ENCODE measurements around the gene LRRC38.
"Not testable (repeated sequence)": the region's sequence is repeated elsewhere in the genome, so short reads cannot be mapped to it uniquely, and the experiment has no call there.

LRRC38 gene

GRCh38 chr1:13513895-13514546, at the start of gene LRRC38:
Gene LRRC38, minus strand, starts transcription at chr1:13514003. Its CDS starts 410 bp downstream, at chr1:13513593.
- no peak for DNase-seq

DNA sequence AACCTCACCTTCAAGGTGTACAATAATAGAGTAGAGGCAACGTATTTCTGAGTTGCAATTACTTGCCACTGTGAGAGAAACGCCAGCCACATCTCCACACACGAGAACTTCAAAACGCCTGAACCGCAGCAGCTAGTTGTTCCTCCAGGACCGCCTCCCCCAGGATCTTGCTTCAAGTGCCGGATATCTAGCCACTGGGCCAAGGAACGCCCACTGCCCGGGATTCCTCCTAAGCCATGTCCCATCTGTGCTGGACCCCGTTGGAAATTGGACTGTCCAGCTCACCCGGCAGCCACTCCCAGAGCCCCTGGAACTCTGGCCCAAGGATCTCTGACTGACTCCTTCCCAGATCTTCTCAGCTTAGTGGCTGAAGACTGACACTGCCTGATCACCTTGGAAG, 49.2 kb upstream of the LRRC38 start:
- not testable (repeated sequence) for DNase-seq

DNA sequence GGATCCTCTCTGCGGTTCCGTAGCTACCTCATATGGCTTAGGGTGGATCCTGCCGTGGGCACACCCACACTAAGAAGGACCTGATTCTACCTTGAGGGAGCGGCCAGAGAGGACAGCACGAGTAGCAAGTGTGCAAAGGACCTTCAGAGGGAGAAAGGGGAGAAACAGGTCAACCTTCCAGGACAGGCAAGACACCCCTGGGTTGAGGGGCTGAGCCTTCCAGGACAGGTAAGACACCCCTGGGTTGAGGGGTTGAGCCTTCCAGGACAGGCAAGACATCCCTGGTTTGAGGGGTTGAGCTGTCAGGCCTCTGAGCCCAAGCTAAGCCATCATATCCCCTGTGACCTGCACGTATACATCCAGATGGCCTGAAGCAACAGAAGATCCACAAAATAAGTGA, 46.7 kb upstream of the LRRC38 start:
- no peak for DNase-seq

DNA sequence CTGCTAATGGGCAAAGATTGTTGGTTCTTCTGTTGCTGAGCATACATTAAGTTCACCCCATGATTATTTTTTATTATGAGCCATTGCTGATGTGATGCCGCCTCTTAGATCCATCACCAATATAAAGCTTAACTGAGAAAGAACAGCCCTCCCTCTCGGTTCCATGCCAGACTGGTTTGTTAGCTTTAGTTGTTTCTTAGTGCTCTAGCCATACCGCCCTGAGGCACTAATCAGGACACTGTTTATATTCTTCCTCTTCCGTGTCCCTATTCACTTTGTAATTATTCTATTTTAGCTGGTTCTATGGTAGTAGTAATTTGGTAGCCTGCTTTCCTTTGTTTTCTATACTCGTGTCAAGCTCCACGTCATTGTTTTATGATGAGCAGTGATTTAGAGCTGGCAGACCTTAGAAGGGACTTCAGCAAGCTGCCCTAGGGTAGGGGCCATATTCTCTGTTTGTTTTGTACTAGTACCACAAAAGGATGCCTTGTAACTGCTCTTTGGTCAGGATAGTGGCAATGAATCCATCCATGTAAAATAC, 42.5 kb upstream of the LRRC38 start:
- DNase-seq: no peak

DNA sequence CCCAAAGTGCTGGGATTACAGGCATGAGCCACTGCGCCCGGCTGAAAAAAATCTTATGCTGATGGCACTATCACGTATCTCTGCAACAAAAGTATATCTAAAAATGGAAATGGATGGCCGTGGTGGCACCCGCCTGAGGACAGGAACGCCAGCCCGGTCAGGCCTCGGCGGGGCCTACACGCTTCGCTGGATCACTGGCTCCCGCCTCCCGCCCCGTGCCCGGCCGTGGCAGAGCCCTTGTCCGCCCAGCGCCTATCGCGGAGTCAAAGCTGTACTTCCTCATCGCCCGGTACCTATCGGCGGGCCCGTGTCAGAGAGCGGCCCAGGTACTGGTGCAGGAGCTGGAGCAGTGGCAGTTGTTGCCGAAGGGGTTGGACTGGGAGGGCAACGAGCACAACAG, 41.0 kb upstream of the LRRC38 start:
- no peak for DNase-seq

GRCh38 chr1:13550663-13551062, 36.9 kb upstream of the LRRC38 start:
- no peak for DNase-seq

GRCh38 chr1:13549521-13549920, 35.7 kb upstream of the LRRC38 start:
- no peak for DNase-seq

DNA sequence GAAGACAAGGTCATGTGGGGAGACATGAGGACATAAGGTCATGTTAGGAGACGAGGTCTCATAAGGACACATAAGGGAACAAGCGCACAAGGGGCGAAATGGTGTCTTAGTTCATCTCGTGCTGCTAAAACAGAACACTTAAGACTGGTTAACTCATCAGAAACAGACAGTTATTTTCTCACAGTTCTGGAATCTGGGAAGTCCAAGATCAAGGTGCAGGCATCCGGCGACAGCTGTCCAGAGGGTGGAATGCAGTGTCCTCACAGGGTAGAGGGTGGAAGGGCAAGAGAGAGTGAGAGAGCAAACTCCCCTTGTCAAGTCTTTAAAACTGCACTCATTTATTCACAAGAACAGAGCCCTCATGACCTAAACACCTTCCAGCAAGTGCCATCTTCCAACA, 35.2 kb upstream of the LRRC38 start:
- DNase-seq: no peak

- no peak for DNase-seq
Observed at GRCh38 chr1:13548281-13548680, 34.5 kb upstream of the LRRC38 start.

DNA sequence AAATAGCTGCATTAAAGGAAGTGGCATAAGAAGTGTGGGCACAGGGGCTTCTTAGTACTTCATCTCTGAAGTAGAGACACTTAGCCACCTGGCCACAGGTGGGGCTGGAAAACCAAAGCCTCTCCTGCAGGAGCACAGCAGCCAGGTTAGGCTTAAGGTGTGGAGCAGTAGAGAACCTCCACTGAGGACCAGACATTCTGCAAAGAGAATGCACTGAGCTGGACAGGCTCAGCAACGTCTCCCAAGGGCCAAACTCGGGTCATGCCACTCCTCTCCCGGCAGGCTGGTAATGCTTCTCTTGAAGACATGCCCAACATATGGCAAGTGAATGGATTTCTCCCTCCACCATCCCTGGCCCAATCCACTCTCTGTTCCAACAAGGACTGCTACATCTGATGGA, 33.0 kb upstream of the LRRC38 start:
- DNase-seq: no peak

DNA sequence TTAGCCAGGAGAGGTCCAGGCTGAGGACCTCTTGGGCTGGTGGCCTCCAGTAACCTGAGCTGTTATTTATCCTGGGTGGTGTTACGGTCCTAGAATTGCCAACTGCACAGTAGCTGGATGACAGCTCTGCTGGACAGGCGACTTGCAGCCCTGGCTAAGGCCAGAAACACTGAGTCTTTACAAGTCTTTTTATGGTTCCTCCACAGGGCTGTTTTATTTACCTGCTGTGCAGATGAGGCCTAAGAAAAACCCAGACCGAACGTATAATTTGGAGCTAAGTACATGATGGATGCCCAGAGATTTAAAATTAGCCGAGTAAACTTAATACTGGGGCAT, 30.4 kb upstream of the LRRC38 start:
- DNase-seq: no peak

DNA sequence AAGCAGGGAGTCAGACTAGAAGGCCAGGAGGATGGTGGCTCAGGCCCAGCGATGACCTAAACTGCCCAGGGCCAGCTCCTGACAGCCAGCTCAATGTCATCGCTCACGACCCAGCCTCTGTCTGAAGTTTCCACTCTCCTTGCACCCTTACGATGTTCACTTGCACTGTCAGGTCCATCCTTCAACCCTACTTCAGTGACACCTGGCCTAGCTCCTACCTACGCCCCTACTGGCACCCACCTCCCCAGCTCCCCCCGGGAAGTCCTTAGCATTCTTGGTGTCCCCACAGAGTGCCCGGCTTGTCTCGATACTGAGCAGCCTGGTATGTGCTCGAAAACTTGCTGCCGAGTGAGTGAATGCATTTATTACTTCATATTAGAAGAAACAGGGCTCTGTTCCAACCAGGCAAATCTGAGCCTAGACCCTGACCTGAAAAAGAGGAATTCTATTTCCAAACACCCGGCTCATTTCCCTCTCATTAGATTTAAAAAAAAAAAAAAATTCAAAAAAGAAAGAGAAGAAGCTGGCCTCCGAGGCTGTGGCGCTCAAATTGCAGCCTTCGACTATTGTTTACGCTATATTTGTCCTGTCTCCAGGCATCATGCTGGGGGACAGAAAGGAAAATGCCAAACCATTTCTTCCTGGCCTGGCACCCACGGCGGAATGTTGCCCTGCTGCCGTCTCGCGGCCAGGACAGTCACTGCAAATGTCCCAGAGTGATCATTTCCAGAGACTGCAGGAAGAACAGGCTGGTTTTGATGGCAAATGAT, 29.8 kb upstream of the LRRC38 start:
- no peak for DNase-seq

DNA sequence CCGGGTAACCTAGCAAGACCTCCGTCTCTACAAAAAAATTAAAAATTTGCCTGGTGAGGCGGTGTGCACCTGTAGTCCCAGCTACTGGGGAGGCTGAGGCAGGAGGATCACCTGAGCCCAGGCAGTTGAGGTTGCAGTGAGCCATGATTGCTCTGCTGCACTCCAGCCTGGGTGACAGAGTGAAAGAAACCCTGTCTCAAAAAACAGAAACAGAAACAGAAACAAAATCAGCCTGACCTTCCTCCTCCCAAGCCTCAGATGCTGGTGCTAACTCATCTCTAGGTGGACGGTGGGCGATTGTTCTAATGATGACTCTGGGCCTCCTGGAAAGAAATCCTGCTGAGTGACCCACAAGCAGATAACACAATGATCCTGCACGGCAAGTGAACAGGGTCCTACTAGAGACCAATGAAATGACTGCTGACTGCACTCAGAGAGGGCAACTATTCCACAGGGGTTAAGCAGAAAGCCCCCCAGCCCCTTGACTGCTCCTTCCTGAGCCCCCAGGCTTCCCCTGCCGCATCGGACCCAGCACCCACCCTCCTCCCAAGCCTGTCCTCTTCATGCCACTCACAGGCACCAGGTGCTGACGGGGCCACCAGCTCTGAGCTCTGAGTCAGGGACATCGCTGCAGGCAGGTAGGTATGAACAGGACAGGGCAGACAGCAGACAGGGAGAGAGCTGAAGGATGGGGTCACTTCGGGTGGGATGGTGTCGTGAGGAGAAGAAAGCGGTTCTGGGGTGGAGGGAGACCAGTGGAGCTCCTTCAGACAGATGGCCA, 27.8 kb upstream of the LRRC38 start:
- DNase-seq: no peak

DNA sequence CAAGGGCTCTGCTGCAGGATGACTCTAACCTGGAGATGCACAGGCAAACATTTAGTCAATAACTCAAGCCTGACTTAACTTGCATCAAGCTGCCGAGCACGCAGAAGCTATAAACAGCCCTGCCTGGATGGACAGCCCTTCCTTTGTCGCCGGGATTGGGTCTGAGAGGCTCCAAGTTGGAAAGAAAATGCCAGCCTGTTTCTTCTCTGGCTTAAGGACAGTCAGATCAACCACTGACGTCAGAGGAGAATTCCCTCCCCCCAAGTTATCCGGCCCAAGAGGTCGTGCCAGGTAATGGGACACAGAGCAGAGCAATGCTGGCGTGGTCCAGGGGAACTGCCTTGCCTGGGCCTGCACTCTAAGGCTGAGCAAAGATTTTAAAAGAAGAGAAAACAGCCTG, 27.1 kb upstream of the LRRC38 start:
- DNase-seq: no peak

DNA sequence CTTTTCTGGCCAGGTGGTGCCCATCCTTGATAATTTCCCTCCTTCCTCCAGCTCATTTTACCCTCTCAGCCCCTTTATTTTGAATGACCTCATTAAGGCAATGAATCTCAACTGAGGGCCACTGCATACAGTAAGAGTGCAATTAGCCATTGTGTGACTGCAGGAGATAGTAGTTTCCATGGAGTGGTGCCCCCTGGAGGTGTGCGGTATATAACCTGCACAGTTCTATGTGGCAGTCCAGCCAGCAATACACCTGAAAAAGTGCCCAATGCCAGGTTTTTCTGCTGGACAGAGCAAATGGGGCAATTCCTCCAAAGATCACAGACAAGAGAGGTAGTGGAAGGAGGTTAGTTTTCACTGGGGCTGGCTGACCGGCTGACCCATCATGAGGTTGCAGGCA, 25.9 kb upstream of the LRRC38 start:
- no peak for DNase-seq

- no peak for DNase-seq
Observed at GRCh38 chr1:13538832-13539231, 25.0 kb upstream of the LRRC38 start.

GRCh38 chr1:13536571-13536970, 22.8 kb upstream of the LRRC38 start:
- no peak for DNase-seq

GRCh38 chr1:13535227-13535626, 21.4 kb upstream of the LRRC38 start:
- no peak for DNase-seq

GRCh38 chr1:13528320-13528719, 14.5 kb upstream of the LRRC38 start:
- no peak for DNase-seq

DNA sequence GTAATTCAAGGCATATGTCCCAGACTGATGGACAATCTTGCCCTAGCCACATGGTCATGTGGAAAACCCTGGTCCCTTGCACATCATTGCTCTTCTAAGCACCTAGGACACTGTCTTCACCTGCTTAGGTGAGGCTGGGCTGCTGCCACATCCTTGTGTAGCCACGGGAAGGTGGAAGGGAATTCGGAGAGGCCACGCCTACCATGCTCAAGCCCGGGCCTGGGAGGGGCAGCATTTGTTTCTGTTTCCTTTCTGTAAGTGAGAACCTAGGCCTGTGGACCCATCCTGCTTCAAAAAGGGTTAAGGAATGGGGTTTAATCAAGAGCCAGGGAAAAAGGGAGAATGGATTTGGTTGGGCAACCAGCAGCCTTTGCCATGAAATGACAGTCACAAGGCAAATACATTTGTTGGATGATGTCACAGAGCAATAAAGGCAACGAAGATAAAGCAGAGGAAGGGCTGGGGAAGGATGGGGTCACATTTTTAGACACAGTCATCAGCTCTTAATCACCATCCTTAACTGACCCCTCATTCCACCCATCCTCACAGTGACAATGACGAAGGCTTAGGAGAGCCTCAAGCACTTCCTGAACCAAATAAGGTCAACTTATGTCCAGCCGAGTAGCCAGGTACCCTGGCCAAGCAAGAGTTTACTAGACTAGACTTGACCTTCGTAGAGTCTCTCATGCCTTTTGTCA, 10.1 kb upstream of the LRRC38 start:
- DNase-seq: no peak

DNA sequence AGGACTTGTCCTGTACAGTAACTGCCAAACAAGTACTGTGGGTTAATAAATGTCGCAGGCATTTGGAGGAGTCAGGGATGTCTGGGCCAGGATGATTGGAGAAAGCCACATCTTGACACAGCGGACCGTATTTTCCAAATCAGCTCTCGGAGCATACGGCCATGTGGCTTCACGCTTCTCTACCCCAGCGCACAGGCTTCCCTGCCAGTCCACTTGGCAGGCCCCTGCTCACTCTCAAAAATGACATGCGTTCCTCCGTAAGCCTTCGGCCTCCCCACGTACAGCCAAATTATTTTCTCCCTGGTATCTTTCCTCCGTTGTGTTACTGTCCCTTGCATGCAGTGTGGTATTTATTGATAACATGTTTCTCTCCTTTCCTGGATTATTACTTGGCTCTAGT, 7.2 kb upstream of the LRRC38 start:
- DNase-seq: no peak

- DNase-seq: no peak
Observed at GRCh38 chr1:13517193-13517812, 3.5 kb upstream of the LRRC38 start.

- DNase-seq: no peak
Observed at GRCh38 chr1:13516606-13517005, 2.8 kb upstream of the LRRC38 start.
